ENCODE measurements around the gene MAPKAPK2. TPM values are rescaled to one million over a fixed set of nuclear protein-coding genes. Genes with fewer than 3 reads are reported as not detected.
A peak's percentile ranks its signal among the peaks of the same experiment; 100 is the strongest.

The MAPKAPK2 gene
- polyA plus RNA-seq, 3 donors: 1.6 to 56.9 (median 2.2) TPM

- H3K4me3 ChIP-seq (replicated peaks in 1 of 3; ENCODE audit: low read depth in 2 of 3, low read length in 3 of 3): no peak overlapping the region
- intact Hi-C loops (cut with micrococcal nuclease): loop anchor here (5.0 to 10.0 kb wide), 4 partner anchors 35 to 228 kb away; partner anchors contain the start of genes IL10 (in 1 of the 2) and IL19 (in 1 of the 2)
- H3K4me3 Mint-ChIP-seq: no peak overlapping the region
Measured at GRCh38 chr1:206736878-206737728, 52.4 kb downstream of the MAPKAPK2 start.

GRCh38 chr1:206737729-206738201 lies 53.1 kb downstream of the MAPKAPK2 start:
- intact Hi-C loops (cut with micrococcal nuclease): loop anchor here (5.0 to 10.0 kb wide), 4 partner anchors 35 to 227 kb away; partner anchors contain the start of genes IL10 (in 1 of the 2) and IL19 (in 1 of the 2)
- DNase-seq: peak in 1 of 3 donors; percentile 29
- H3K36me3 Mint-ChIP-seq: peaks cover 31 to 38% of the 10 kb centered on the region in 2 donors
- Histone ChIP-seq H3K27me3 (ENCODE audit: control insufficient read depth in 2 of 2, insufficient read depth in 2 of 2, low read length in 2 of 2) (no peaks in the 10 kb centered on the region), H3K9me3 (replicated peaks in 1 of 2; ENCODE audit: control insufficient read depth in 1 of 2, insufficient read depth in 1 of 2, low read length in 2 of 2) (no peaks in the 10 kb centered on the region), H3K4me3 (replicated peaks in 1 of 3; ENCODE audit: low read depth in 2 of 3, low read length in 3 of 3) (no peak overlapping the region), H3K36me3 (replicated peaks in 1 of 2; ENCODE audit: control insufficient read depth in 1 of 2, insufficient read depth in 2 of 2, low read length in 2 of 2) (peaks cover 6 to 14% of the 10 kb centered on the region in 2 donors), H3K79me2 (ENCODE audit: insufficient read depth, low read length) (no peaks in the 10 kb centered on the region), H3K9ac (ENCODE audit: insufficient read depth, low read length, poor library complexity, severe bottlenecking) (no peak overlapping the region), H3K27ac (ENCODE audit: low read depth in 1 of 2, low read length in 2 of 2) (no peak overlapping the region), H3K4me2 (replicated peaks; ENCODE audit: extremely low read depth, low read length, poor library complexity, severe bottlenecking) (no peak overlapping the region), H3K4me1 (ENCODE audit: control insufficient read depth in 1 of 2, insufficient read depth in 2 of 2, low read length in 2 of 2) (peaks cover 42 to 52% of the 10 kb centered on the region in 2 donors), H2AFZ (ENCODE audit: insufficient read depth, low read depth, low read length, poor library complexity, severe bottlenecking) (no peak overlapping the region), H4K20me1 (ENCODE audit: insufficient read depth, low read length) (peaks cover 38% of the 10 kb centered on the region)
- H3K4me1 Mint-ChIP-seq: peaks cover 52% of the 10 kb centered on the region
- WGBS (ENCODE audit: insufficient coverage): no CpG with 5 or more reads among the region's 3 CpGs
- H3K4me3 Mint-ChIP-seq: no peak overlapping the region
- peaks cover 0 to 3% (median 1%) of the 10 kb centered on the region in 3 donors for H3K27me3 Mint-ChIP-seq (ENCODE audit: low read depth in 3 of 3)
- peaks cover 0 to 2% (median 0%) of the 10 kb centered on the region in 7 donors for H3K9me3 Mint-ChIP-seq
- H3K27ac Mint-ChIP-seq: peak overlapping the region in 2 of 7 donors; percentile 2 to 50
- TF ChIP-seq, protein P1, sequence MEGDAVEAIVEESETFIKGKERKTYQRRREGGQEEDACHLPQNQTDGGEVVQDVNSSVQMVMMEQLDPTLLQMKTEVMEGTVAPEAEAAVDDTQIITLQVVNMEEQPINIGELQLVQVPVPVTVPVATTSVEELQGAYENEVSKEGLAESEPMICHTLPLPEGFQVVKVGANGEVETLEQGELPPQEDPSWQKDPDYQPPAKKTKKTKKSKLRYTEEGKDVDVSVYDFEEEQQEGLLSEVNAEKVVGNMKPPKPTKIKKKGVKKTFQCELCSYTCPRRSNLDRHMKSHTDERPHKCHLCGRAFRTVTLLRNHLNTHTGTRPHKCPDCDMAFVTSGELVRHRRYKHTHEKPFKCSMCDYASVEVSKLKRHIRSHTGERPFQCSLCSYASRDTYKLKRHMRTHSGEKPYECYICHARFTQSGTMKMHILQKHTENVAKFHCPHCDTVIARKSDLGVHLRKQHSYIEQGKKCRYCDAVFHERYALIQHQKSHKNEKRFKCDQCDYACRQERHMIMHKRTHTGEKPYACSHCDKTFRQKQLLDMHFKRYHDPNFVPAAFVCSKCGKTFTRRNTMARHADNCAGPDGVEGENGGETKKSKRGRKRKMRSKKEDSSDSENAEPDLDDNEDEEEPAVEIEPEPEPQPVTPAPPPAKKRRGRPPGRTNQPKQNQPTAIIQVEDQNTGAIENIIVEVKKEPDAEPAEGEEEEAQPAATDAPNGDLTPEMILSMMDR (IDR thresholded peaks at IDR 0.05): no peak

More at GRCh38 chr1:206736878-206737728, 52.4 kb downstream of the MAPKAPK2 start:
- Histone ChIP-seq H2AFZ (ENCODE audit: insufficient read depth, low read depth, low read length, poor library complexity, severe bottlenecking) (no peak overlapping the region), H3K36me3 (replicated peaks in 1 of 2; ENCODE audit: control insufficient read depth in 1 of 2, insufficient read depth in 2 of 2, low read length in 2 of 2) (peaks cover 12 to 21% of the 10 kb centered on the region in 2 donors), H3K4me2 (replicated peaks; ENCODE audit: extremely low read depth, low read length, poor library complexity, severe bottlenecking) (no peak overlapping the region), H3K27ac (ENCODE audit: low read depth in 1 of 2, low read length in 2 of 2) (no peak overlapping the region), H3K4me1 (ENCODE audit: control insufficient read depth in 1 of 2, insufficient read depth in 2 of 2, low read length in 2 of 2) (peaks cover 42 to 52% of the 10 kb centered on the region in 2 donors), H3K27me3 (ENCODE audit: control insufficient read depth in 2 of 2, insufficient read depth in 2 of 2, low read length in 2 of 2) (no peaks in the 10 kb centered on the region), H3K9me3 (replicated peaks in 1 of 2; ENCODE audit: control insufficient read depth in 1 of 2, insufficient read depth in 1 of 2, low read length in 2 of 2) (no peaks in the 10 kb centered on the region), H3K79me2 (ENCODE audit: insufficient read depth, low read length) (no peaks in the 10 kb centered on the region), H3K9ac (ENCODE audit: insufficient read depth, low read length, poor library complexity, severe bottlenecking) (no peak overlapping the region), H4K20me1 (ENCODE audit: insufficient read depth, low read length) (peaks cover 38% of the 10 kb centered on the region)
- TF ChIP-seq, protein P1 (IDR thresholded peaks at IDR 0.05): no peak
- Mint-ChIP-seq H3K27ac (peak overlapping the region in 1 of 7 donors; percentile 78), H3K4me1 (peaks cover 53% of the 10 kb centered on the region), H3K27me3 (ENCODE audit: low read depth in 3 of 3) (peaks cover 0 to 2% (median 1%) of the 10 kb centered on the region in 3 donors), H3K36me3 (peaks cover 38 to 44% of the 10 kb centered on the region in 2 donors), H3K9me3 (peaks cover 0 to 2% (median 0%) of the 10 kb centered on the region in 7 donors)
- peak in 1 of 3 donors; percentile 3 for DNase-seq
- WGBS (ENCODE audit: insufficient coverage): 82% methylated on average over 12 of the region's 14 CpGs

Measured in CD14-positive monocyte (primary cell).